ENCODE data around the gene APOC1.

DNA sequence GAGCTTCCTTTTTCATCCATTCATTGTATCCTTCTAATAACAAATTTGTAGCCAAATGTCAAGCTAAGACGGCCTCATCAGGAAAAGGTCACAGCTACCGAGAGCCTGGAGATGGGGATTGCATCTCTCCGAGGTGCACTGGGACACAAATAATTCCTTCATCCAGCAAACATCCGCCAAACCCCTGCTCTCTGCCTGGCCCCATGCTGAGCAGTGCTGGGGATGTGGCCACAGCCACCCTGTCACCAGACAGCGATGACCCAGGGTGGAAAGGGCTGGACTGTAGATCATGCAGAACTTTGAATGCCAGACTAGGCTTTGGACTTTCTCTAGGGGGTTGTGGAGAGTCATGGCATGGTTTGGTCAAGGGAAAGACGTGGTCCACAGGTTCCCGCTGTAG is 21.5 kb upstream of the APOC1 start:
- TF ChIP-seq EZH2 (IDR thresholded peaks at IDR 0.05; ENCODE audit: insufficient read depth, poor library complexity, severe bottlenecking), result no peak
- TF ChIP-seq EZH2phosphoT487 (IDR thresholded peaks at IDR 0.05; ENCODE audit: insufficient read depth, low read depth), result no peak
